HepG2 (cell line): ENCODE results near the gene CSNK1D. TPM values are rescaled to one million over a fixed set of nuclear protein-coding genes. Genes with fewer than 3 reads are reported as not detected.

Source experiments
- FOXA3 ChIP-seq: IDR thresholded peaks from 2 replicates; pipeline ENCODE4 v1.6.1; 2016; ENCODE audit warnings: missing genetic modification reagents, missing compliant biosample characterization
- FOXK1 ChIP-seq: sonication (generic); formaldehyde crosslinking; IDR thresholded peaks from 2 replicates; pipeline ENCODE4 v1.4.0; 2020; ENCODE audit warnings: low read depth, missing genetic modification reagents, borderline replicate concordance
- FOXP1 ChIP-seq, 2 experiments: fragments of 450-650 bp in 1 of 2; IDR thresholded peaks; 2 replicates each; pipeline ENCODE4 v1.6.1; 2017 to 2018; ENCODE audit warnings: antibody characterized with exemption in 1 of 2
- KDM1A ChIP-seq: IDR thresholded peaks from 2 replicates; pipeline ENCODE4 v1.6.1; 2016; ENCODE audit warnings: missing compliant biosample characterization
- TBX2 ChIP-seq: sonication (generic); formaldehyde crosslinking; IDR thresholded peaks from 2 replicates; pipeline ENCODE4 v1.5.0; 2020; ENCODE audit warnings: missing genetic modification reagents, mild to moderate bottlenecking, borderline replicate concordance
- ZFAT ChIP-seq: sonication (generic); formaldehyde crosslinking; conservative IDR thresholded peaks from 2 replicates; pipeline ENCODE4 v1.8.1; 2023; ENCODE audit warnings: missing genetic modification reagents, inconsistent platforms
- ZNF879 ChIP-seq: sonication (generic); formaldehyde crosslinking; IDR thresholded peaks from 2 replicates; pipeline ENCODE4 v1.8.1; 2023; ENCODE audit warnings: missing genetic modification reagents
- ZSCAN12 ChIP-seq: sonication (generic); formaldehyde crosslinking; IDR thresholded peaks from 2 replicates; pipeline ENCODE4 v1.9.0; 2021; ENCODE audit warnings: mild to moderate bottlenecking, missing genetic modification reagents
- polyA plus RNA-seq, 8 experiments: library from polyadenylated mRNA; depleted of rRNA in 3 of 8; stranded (reverse) in 7 of 8; unstranded in 1 of 8; fragments of >200 nt; fragmentation: Illumina TruSeq in 4 of 8; extraction: Trizol in 4 of 8; gene quantifications; 2 replicates each; pipeline versions ENCODE4 v1.2.1 to v1.2.3, GENCODE V29; 2011 to 2016; ENCODE audit warnings: low read depth in 4 of 8, missing spikeins in 1 of 8, mixed read lengths in 1 of 8; ENCODE audit not compliant: insufficient read depth in 1 of 8
- total RNA-seq, 5 experiments: library from RNA; depleted of rRNA; stranded (reverse); fragments of >200 nt; fragmentation: Illumina TruSeq; extraction: Trizol; gene quantifications; 2 replicates each; pipeline ENCODE4 v1.2.3, GENCODE V29; 2016; ENCODE audit warnings: low read depth in 1 of 5
- TF ChIP-seq, protein P1 (sequence below): sonication (generic); formaldehyde crosslinking; IDR thresholded peaks from 2 replicates; pipeline ENCODE4 v1.4.0; 2020; ENCODE audit warnings: mild to moderate bottlenecking, missing genetic modification reagents
- TF ChIP-seq, protein P2 (sequence below): IDR thresholded peaks from 2 replicates; pipeline ENCODE4 v1.6.1; 2016; ENCODE audit warnings: low read depth, control low read depth
- TF ChIP-seq, protein P3 (sequence below): sonication (generic); formaldehyde crosslinking; IDR thresholded peaks from 2 replicates; pipeline ENCODE4 v1.4.0; 2020; ENCODE audit warnings: mild to moderate bottlenecking, missing genetic modification reagents, borderline replicate concordance
- TF ChIP-seq, protein P4 (sequence below): sonication (generic); formaldehyde crosslinking; IDR thresholded peaks from 2 replicates; pipeline ENCODE4 v1.8.0; 2022; ENCODE audit warnings: missing genetic modification reagents, mild to moderate bottlenecking, moderate library complexity, borderline replicate concordance
- TF ChIP-seq, protein P5 (sequence below): sonication (generic); formaldehyde crosslinking; IDR thresholded peaks from 2 replicates; pipeline ENCODE4 v1.5.0; 2020; ENCODE audit warnings: missing genetic modification reagents
- TF ChIP-seq, protein P6 (sequence below): sonication (generic); formaldehyde crosslinking; IDR thresholded peaks from 2 replicates; pipeline ENCODE4 v1.5.0; 2020; ENCODE audit warnings: mild to moderate bottlenecking, missing genetic modification reagents
- TF ChIP-seq, protein P7 (sequence below): sonication (generic); formaldehyde crosslinking; IDR thresholded peaks from 2 replicates; pipeline ENCODE4 v1.9.0; 2021; ENCODE audit warnings: missing genetic modification reagents, borderline replicate concordance

CSNK1D gene
- total and polyA plus RNA-seq, 2 of the 13 experiments (the other 11 are each of a cell fraction or from before 2014, with no cell fraction given) = 31.5 to 128 TPM

DNA sequence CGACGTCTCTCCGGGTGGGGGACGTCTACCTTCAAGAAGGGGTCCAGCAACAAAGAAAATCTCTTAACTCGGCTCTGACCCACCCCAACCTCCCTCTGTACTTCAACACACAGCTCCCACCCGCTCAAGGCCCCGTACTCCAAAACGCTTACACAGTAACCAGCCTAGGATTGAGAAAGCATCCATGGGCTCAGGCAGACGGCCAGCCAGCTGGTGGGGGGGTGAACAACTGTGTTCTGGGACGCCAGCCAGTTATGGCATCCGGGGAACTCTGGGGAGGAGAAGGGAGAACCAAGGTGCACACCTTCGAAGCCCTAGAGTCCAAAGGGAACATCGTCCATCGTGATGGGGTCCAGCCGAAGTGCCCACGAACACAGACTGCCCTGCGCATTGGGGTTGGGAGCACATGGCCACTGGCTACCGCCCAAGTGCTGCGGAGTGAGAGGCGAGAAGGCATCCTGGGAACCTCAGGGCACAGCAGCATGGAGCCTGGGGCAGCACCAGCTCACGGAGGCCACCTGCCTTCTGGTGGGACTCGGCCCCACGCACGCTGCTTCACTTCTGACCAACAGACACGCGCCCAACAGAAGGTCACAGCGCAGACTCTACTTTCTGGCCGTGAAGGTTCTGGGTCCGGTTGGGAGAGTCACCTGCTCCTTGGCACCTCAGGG is 30.4 kb downstream of the CSNK1D start (continued):
- TF ChIP-seq, protein P1, sequence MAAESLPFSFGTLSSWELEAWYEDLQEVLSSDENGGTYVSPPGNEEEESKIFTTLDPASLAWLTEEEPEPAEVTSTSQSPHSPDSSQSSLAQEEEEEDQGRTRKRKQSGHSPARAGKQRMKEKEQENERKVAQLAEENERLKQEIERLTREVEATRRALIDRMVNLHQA = no peak
- no peak for TF ChIP-seq ZNF879 (CRISPR knock-in tag)
- peak; percentile 51; the same call in 1 of the 2 replicates for TF ChIP-seq TBX2 (CRISPR knock-in tag)
- TF ChIP-seq, protein P2, sequence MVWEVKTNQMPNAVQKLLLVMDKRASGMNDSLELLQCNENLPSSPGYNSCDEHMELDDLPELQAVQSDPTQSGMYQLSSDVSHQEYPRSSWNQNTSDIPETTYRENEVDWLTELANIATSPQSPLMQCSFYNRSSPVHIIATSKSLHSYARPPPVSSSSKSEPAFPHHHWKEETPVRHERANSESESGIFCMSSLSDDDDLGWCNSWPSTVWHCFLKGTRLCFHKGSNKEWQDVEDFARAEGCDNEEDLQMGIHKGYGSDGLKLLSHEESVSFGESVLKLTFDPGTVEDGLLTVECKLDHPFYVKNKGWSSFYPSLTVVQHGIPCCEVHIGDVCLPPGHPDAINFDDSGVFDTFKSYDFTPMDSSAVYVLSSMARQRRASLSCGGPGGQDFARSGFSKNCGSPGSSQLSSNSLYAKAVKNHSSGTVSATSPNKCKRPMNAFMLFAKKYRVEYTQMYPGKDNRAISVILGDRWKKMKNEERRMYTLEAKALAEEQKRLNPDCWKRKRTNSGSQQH (CRISPR knock-in tag) = peak; percentile 64
- no peak for TF ChIP-seq FOXA3 (CRISPR knock-in tag)
- TF ChIP-seq, protein P3, sequence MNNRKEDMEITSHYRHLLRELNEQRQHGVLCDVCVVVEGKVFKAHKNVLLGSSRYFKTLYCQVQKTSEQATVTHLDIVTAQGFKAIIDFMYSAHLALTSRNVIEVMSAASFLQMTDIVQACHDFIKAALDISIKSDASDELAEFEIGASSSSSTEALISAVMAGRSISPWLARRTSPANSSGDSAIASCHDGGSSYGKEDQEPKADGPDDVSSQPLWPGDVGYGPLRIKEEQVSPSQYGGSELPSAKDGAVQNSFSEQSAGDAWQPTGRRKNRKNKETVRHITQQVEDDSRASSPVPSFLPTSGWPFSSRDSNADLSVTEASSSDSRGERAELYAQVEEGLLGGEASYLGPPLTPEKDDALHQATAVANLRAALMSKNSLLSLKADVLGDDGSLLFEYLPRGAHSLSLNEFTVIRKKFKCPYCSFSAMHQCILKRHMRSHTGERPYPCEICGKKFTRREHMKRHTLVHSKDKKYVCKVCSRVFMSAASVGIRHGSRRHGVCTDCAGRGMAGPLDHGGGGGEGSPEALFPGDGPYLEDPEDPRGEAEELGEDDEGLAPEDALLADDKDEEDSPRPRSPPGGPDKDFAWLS = no peak
- TF ChIP-seq, protein P4, sequence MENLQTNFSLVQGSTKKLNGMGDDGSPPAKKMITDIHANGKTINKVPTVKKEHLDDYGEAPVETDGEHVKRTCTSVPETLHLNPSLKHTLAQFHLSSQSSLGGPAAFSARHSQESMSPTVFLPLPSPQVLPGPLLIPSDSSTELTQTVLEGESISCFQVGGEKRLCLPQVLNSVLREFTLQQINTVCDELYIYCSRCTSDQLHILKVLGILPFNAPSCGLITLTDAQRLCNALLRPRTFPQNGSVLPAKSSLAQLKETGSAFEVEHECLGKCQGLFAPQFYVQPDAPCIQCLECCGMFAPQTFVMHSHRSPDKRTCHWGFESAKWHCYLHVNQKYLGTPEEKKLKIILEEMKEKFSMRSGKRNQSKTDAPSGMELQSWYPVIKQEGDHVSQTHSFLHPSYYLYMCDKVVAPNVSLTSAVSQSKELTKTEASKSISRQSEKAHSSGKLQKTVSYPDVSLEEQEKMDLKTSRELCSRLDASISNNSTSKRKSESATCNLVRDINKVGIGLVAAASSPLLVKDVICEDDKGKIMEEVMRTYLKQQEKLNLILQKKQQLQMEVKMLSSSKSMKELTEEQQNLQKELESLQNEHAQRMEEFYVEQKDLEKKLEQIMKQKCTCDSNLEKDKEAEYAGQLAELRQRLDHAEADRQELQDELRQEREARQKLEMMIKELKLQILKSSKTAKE (CRISPR knock-in tag) = no peak
- TF ChIP-seq, protein P5, sequence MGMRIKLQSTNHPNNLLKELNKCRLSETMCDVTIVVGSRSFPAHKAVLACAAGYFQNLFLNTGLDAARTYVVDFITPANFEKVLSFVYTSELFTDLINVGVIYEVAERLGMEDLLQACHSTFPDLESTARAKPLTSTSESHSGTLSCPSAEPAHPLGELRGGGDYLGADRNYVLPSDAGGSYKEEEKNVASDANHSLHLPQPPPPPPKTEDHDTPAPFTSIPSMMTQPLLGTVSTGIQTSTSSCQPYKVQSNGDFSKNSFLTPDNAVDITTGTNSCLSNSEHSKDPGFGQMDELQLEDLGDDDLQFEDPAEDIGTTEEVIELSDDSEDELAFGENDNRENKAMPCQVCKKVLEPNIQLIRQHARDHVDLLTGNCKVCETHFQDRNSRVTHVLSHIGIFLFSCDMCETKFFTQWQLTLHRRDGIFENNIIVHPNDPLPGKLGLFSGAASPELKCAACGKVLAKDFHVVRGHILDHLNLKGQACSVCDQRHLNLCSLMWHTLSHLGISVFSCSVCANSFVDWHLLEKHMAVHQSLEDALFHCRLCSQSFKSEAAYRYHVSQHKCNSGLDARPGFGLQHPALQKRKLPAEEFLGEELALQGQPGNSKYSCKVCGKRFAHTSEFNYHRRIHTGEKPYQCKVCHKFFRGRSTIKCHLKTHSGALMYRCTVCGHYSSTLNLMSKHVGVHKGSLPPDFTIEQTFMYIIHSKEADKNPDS = no peak
- peak; percentile 17; the same call in 1 of the 2 replicates for TF ChIP-seq FOXK1 (CRISPR knock-in tag)
- TF ChIP-seq KDM1A (CRISPR knock-in tag) = peak; percentile 49; the same call in 1 of the 2 replicates
- TF ChIP-seq ZFAT (CRISPR knock-in tag) = no peak
- TF ChIP-seq FOXP1 (IDR thresholded peaks at IDR 0.05) = no peak
- TF ChIP-seq FOXP1 (CRISPR knock-in tag; IDR thresholded peaks at IDR 0.05) = no peak
- TF ChIP-seq, protein P6, sequence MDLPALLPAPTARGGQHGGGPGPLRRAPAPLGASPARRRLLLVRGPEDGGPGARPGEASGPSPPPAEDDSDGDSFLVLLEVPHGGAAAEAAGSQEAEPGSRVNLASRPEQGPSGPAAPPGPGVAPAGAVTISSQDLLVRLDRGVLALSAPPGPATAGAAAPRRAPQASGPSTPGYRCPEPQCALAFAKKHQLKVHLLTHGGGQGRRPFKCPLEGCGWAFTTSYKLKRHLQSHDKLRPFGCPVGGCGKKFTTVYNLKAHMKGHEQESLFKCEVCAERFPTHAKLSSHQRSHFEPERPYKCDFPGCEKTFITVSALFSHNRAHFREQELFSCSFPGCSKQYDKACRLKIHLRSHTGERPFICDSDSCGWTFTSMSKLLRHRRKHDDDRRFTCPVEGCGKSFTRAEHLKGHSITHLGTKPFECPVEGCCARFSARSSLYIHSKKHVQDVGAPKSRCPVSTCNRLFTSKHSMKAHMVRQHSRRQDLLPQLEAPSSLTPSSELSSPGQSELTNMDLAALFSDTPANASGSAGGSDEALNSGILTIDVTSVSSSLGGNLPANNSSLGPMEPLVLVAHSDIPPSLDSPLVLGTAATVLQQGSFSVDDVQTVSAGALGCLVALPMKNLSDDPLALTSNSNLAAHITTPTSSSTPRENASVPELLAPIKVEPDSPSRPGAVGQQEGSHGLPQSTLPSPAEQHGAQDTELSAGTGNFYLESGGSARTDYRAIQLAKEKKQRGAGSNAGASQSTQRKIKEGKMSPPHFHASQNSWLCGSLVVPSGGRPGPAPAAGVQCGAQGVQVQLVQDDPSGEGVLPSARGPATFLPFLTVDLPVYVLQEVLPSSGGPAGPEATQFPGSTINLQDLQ = 0 out of 2 replicates have a peak, but pooled peaks have one; percentile 40
- no peak for TF ChIP-seq ZSCAN12 (CRISPR knock-in tag)
- TF ChIP-seq, protein P7, sequence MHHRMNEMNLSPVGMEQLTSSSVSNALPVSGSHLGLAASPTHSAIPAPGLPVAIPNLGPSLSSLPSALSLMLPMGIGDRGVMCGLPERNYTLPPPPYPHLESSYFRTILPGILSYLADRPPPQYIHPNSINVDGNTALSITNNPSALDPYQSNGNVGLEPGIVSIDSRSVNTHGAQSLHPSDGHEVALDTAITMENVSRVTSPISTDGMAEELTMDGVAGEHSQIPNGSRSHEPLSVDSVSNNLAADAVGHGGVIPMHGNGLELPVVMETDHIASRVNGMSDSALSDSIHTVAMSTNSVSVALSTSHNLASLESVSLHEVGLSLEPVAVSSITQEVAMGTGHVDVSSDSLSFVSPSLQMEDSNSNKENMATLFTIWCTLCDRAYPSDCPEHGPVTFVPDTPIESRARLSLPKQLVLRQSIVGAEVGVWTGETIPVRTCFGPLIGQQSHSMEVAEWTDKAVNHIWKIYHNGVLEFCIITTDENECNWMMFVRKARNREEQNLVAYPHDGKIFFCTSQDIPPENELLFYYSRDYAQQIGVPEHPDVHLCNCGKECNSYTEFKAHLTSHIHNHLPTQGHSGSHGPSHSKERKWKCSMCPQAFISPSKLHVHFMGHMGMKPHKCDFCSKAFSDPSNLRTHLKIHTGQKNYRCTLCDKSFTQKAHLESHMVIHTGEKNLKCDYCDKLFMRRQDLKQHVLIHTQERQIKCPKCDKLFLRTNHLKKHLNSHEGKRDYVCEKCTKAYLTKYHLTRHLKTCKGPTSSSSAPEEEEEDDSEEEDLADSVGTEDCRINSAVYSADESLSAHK = no peak
